GM06990 (cell line): Measurements from ENCODE around the gene TBCD.

Source experiments
- DNase-seq: peaks from one replicate; pipeline ENCODE4 v3.0.0-alpha.2; 2011; ENCODE audit not compliant: insufficient read length; ENCODE audit errors: extremely low read depth
- H3K27me3 ChIP-seq: replicated peaks from 2 replicates; pipeline ENCODE4 v1.6.0; 2011; ENCODE audit warnings: low read length; ENCODE audit not compliant: control insufficient read depth, insufficient read depth
- H3K36me3 ChIP-seq: 2 replicates; pipeline ENCODE4 v1.5.1; 2011; ENCODE audit warnings: low read length; ENCODE audit not compliant: control insufficient read depth, insufficient read depth
- H3K4me3 ChIP-seq: replicated peaks from 2 replicates; pipeline ENCODE4 v1.5.1; 2011; ENCODE audit warnings: low read depth, mild to moderate bottlenecking, control low read depth, low read length
- CTCF ChIP-seq: IDR thresholded peaks from 2 replicates; pipeline ENCODE4 v1.5.1; 2011; ENCODE audit warnings: low read length, control low read depth, mild to moderate bottlenecking, inconsistent platforms; ENCODE audit not compliant: insufficient read depth, poor library complexity, severe bottlenecking

The TBCD gene

GRCh38 chr17:82867763-82868325 is 116.0 kb downstream of the TBCD start:
- DNase-seq = no peak
- no peak overlapping the region for H3K4me3 ChIP-seq
- H3K36me3 ChIP-seq = peaks cover 5% of the 10 kb centered on the region
- no peaks in the 10 kb centered on the region for H3K27me3 ChIP-seq
- TF ChIP-seq CTCF = no peak

GRCh38 chr17:82868715-82869131 is 116.9 kb downstream of the TBCD start:
- Histone ChIP-seq H3K36me3 (peaks cover 5% of the 10 kb centered on the region), H3K4me3 (no peak overlapping the region), H3K27me3 (no peaks in the 10 kb centered on the region)
- no peak for TF ChIP-seq CTCF
- DNase-seq = no peak

- TF ChIP-seq CTCF = no peak
- DNase-seq = no peak
- no peak overlapping the region for H3K4me3 ChIP-seq
- no peaks in the 10 kb centered on the region for H3K27me3 ChIP-seq
- H3K36me3 ChIP-seq = peaks cover 5% of the 10 kb centered on the region
Measured at GRCh38 chr17:82869536-82869935, 117.7 kb downstream of the TBCD start.

- peaks cover 5% of the 10 kb centered on the region for H3K36me3 ChIP-seq
- no peak overlapping the region for H3K4me3 ChIP-seq
- H3K27me3 ChIP-seq = no peaks in the 10 kb centered on the region
- TF ChIP-seq CTCF = no peak
- DNase-seq = no peak
Measured at GRCh38 chr17:82870091-82870491, 118.2 kb downstream of the TBCD start.

- Histone ChIP-seq H3K27me3 (no peaks in the 10 kb centered on the region), H3K4me3 (0 out of 2 replicates have a peak overlapping the region, but pooled peaks have one; percentile 7), H3K36me3 (peaks cover 5% of the 10 kb centered on the region)
- no peak for TF ChIP-seq CTCF
- DNase-seq = no peak
Measured at GRCh38 chr17:82870541-82870940, 118.7 kb downstream of the TBCD start.
